Uterus (tissue), 4 donors: ENCODE data around the gene HRG. TPM values are rescaled to one million over a fixed set of nuclear protein-coding genes. Genes with fewer than 3 reads are reported as not detected.
"Not testable (repeated sequence)": the region's sequence is repeated elsewhere in the genome, so short reads cannot be mapped to it uniquely, and the experiment has no call there.

Experiments
- DNase-seq, 2 donors: peaks; one replicate each; pipeline ENCODE4 v3.0.0-alpha.2; 2019 to 2020
- H3K27ac ChIP-seq, 2 donors: fragments of 200-600 bp; sonication (generic); 1 replicate in 1 of 2; 2 replicates in 1 of 2; pipeline ENCODE4 v1.5.1; 2016 to 2018
- H3K27me3 ChIP-seq, 2 donors: fragments of 200-600 bp; sonication (generic); one replicate each; pipeline ENCODE4 v1.5.1; 2018 to 2019; ENCODE audit warnings: control low read depth in 1 of 2
- H3K36me3 ChIP-seq, 2 donors: fragments of 200-600 bp; sonication (generic); one replicate each; pipeline ENCODE4 v1.5.1; 2019; ENCODE audit warnings: control low read depth in 1 of 2
- H3K4me1 ChIP-seq, 2 donors: fragments of 200-600 bp; sonication (generic); one replicate each; pipeline ENCODE4 v1.5.1; 2018 to 2019; ENCODE audit warnings: control low read depth in 1 of 2
- H3K4me3 ChIP-seq, 2 donors: fragments of 200-600 bp; sonication (generic); 1 replicate in 1 of 2; 2 replicates in 1 of 2; pipeline ENCODE4 v1.5.1; 2018 to 2019; ENCODE audit warnings: mild to moderate bottlenecking in 1 of 2
- H3K9me3 ChIP-seq, 2 donors: fragments of 200-600 bp; sonication (generic); one replicate each; pipeline ENCODE4 v1.5.1; 2019; ENCODE audit warnings: control low read depth in 1 of 2
- POLR2A ChIP-seq, 2 donors: fragments of 450-650 bp; IDR thresholded peaks; one replicate each; pipeline ENCODE4 v1.6.1; 2016; ENCODE audit warnings: antibody characterized with exemption in 2 of 2, mild to moderate bottlenecking in 1 of 2, moderate library complexity in 1 of 2
- intact Hi-C: fragments of 100-400 bp; cut with DNase I; formaldehyde crosslinking; loops from one replicate; pipeline ENCODE4 v1.15.1; 2023; ENCODE audit warnings: low total_unique reads
- total RNA-seq, 4 donors: library from RNA; depleted of rRNA in 3 of 4; stranded (reverse); fragments of >200 nt in 3 of 4; gene quantifications; one replicate each; pipeline versions ENCODE4 v1.1.0 to v1.2.4, GENCODE V29; 2014 to 2023
- TF ChIP-seq, protein P1 (sequence below), 4 experiments: fragments of 200-600 bp in 2 of 4; fragments of 450-650 bp in 2 of 4; sonication (generic) in 2 of 4; IDR thresholded peaks; one replicate each; pipeline ENCODE4 v1.5.1; 2016 to 2019; ENCODE audit warnings: antibody characterized with exemption in 4 of 4, mild to moderate bottlenecking in 2 of 4, moderate library complexity in 1 of 4
- donor health status: DM: yes; HTN: yes; CAD: no.

Gene HRG
- total RNA-seq, 4 donors from 2014 or later, result not detected

DNA sequence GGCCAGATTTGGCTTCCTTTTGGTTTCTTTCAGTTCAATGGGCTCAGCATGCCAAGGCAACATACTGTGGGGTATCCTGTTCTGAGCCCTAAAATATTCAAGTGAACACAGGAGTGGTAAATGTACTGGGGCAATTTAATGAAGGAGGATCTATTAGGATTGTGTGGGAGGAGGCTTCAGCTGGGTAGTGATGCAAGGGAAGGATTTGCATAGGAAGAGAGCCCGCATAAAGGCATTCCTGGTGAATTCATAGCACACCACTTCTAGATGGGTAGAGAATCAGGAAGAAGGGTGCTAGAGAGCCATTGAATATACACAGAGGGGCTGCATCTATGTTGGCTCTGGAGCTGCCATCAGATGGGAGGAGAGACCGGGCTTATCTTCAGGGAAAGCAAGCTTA is 30.7 kb downstream of the HRG start:
- no peaks in the 10 kb centered on the region for H3K27me3 ChIP-seq
- intact Hi-C loops, result no loop called here
- TF ChIP-seq, protein P1, sequence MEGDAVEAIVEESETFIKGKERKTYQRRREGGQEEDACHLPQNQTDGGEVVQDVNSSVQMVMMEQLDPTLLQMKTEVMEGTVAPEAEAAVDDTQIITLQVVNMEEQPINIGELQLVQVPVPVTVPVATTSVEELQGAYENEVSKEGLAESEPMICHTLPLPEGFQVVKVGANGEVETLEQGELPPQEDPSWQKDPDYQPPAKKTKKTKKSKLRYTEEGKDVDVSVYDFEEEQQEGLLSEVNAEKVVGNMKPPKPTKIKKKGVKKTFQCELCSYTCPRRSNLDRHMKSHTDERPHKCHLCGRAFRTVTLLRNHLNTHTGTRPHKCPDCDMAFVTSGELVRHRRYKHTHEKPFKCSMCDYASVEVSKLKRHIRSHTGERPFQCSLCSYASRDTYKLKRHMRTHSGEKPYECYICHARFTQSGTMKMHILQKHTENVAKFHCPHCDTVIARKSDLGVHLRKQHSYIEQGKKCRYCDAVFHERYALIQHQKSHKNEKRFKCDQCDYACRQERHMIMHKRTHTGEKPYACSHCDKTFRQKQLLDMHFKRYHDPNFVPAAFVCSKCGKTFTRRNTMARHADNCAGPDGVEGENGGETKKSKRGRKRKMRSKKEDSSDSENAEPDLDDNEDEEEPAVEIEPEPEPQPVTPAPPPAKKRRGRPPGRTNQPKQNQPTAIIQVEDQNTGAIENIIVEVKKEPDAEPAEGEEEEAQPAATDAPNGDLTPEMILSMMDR (IDR thresholded peaks at IDR 0.05), result no peak
- TF ChIP-seq POLR2A (IDR thresholded peaks at IDR 0.05), result no peak
- H3K4me1 ChIP-seq, result no peaks in the 10 kb centered on the region
- no peak overlapping the region for H3K4me3 ChIP-seq
- H3K9me3 ChIP-seq, result no peaks in the 10 kb centered on the region
- no peaks in the 10 kb centered on the region for H3K36me3 ChIP-seq
- H3K27ac ChIP-seq, result no peak overlapping the region
- DNase-seq, result no peak

GRCh38 chr3:186697510-186697909 is 31.7 kb downstream of the HRG start:
- Histone ChIP-seq H3K27me3 (no peaks in the 10 kb centered on the region), H3K36me3 (no peaks in the 10 kb centered on the region), H3K4me1 (no peaks in the 10 kb centered on the region), H3K4me3 (no peak overlapping the region), H3K27ac (no peak overlapping the region), H3K9me3 (no peaks in the 10 kb centered on the region)
- intact Hi-C loops, result no loop called here
- TF ChIP-seq, protein P1 (IDR thresholded peaks at IDR 0.05), result no peak
- no peak for TF ChIP-seq POLR2A (IDR thresholded peaks at IDR 0.05)
- DNase-seq, result no peak

DNA sequence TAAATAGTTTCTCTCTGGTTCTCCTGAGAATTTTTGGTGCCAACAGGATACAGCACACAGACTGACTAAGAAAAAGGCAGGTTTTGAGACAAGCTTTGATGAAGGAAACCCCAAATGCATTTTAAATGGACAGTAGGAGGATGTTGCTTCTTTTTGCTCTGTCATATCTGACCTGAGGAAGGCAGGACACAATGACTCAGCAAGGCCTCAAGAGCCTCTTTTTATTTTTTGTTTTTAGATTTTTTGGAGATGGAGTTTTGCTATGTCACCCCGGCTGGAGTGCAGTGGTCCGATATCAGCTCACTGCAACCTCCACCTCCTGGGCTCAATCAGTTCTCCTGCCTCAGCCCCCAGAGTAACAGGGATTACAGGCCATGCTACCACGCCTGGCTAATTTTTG is 34.5 kb downstream of the HRG start:
- Histone ChIP-seq H3K9me3 (no peaks in the 10 kb centered on the region), H3K4me3 (no peak overlapping the region), H3K36me3 (no peaks in the 10 kb centered on the region), H3K4me1 (no peaks in the 10 kb centered on the region), H3K27ac (no peak overlapping the region), H3K27me3 (no peaks in the 10 kb centered on the region)
- TF ChIP-seq, protein P1 (IDR thresholded peaks at IDR 0.05), result no peak
- no peak for TF ChIP-seq POLR2A (IDR thresholded peaks at IDR 0.05)
- intact Hi-C loops, result no loop called here
- no peak for DNase-seq

- H3K27ac ChIP-seq, H3K36me3 ChIP-seq, H3K9me3 ChIP-seq, H3K4me3 ChIP-seq, intact Hi-C loops, H3K27me3 ChIP-seq, DNase-seq, H3K4me1 ChIP-seq: not testable (repeated sequence)
These were observed 36.6 kb downstream of the HRG start for GRCh38 chr3:186702451-186702850.

GRCh38 chr3:186705882-186706780 is 40.3 kb downstream of the HRG start:
- Histone ChIP-seq H3K4me3 (no peak overlapping the region), H3K27ac (no peak overlapping the region), H3K36me3 (no peaks in the 10 kb centered on the region), H3K9me3 (no peaks in the 10 kb centered on the region), H3K4me1 (no peaks in the 10 kb centered on the region), H3K27me3 (no peaks in the 10 kb centered on the region)
- intact Hi-C loops, result no loop called here
- TF ChIP-seq, protein P1 (IDR thresholded peaks at IDR 0.05), result no peak
- TF ChIP-seq POLR2A (IDR thresholded peaks at IDR 0.05), result no peak
- DNase-seq, result no peak
